ENCODE results near the gene SOWAHD. TPM values are rescaled to one million over a fixed set of nuclear protein-coding genes. Genes with fewer than 3 reads are reported as not detected.
"Not testable (repeated sequence)": the region's sequence is repeated elsewhere in the genome, so short reads cannot be mapped to it uniquely, and the experiment has no call there.

Gene SOWAHD
- total RNA-seq, 1 donor from 2014 or later, result not detected

DNA sequence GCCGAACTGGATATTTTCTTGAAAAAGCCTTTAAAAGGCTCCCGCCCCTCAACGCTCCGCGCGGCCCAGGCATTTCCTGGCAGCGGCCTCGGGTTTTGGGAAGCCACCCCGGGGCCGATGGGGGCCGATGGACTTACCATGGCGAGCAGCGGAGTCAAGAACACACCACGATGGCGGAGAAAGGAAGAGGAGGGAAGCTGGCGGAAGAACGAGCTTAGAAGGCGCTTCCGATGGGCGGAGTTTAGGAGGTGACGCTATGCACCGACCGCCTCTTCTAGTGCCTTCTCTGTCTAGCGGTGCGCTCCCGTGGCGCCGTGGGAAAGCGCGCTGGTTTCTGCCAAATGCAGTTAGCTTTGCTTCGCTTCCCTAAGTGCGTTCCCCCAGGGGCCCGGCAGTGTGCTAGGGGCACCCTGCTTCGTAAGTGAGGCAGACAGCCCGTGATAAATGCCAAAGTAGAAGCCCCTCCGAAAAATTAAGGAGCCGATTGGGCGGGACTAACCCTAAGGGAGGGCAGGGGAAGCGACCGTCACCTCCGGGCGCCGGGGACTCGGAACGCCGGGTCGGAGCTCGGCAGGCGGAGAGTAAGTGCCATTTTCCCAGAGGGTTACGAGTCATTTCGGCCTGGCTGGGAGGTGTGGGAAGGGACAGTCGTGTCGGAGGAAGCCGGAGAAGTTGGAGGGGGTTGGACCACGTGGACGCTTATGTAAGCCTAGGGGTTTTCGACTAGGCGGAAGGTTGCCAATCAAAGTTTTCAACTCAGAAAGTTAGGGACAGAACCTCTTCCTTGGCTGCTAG, 33.2 kb downstream of the SOWAHD start, which contains the start of gene RPL39:
Gene RPL39 (minus strand): TSS at position 194 of the 795 bp plus-strand sequence. CDS start 54 bp downstream, at position 140.
- intact Hi-C loops (cut with DNase I), result loop anchor here (1.0 to 5.0 kb wide), 6 partner anchors 61 to 323 kb away; partner anchors contain the start of genes NDUFA1, NKAP, NKRF and RNF113A
- Histone ChIP-seq H3K36me3 (peaks cover 2 to 22% of the 10 kb centered on the region in 2 donors), H3K4me3 (peak within 1 kb of the TSS; percentile 59 to 82), H3K4me1 (peaks cover 2 to 13% of the 10 kb centered on the region in 2 donors), H3K27ac (peak within 1 kb of the TSS; percentile 88 to 95), H3K27me3 (no peaks in the 10 kb centered on the region), H3K9me3 (no peaks in the 10 kb centered on the region)
- DNase-seq (ENCODE audit: low spot score in 2 of 2), result peak; percentile 45 to 88
- TF ChIP-seq CTCF (IDR thresholded peaks at IDR 0.05), result no peak

GRCh38 chrX:119801253-119802221, 43.1 kb downstream of the SOWAHD start:
- no peak overlapping the region for H3K27ac ChIP-seq
- H3K27me3 ChIP-seq, result no peaks in the 10 kb centered on the region
- no peaks in the 10 kb centered on the region for H3K9me3 ChIP-seq
- H3K4me1 ChIP-seq, result no peaks in the 10 kb centered on the region
- no peak for TF ChIP-seq CTCF (IDR thresholded peaks at IDR 0.05)
- no peak overlapping the region for H3K4me3 ChIP-seq
- DNase-seq (ENCODE audit: low spot score in 2 of 2), result no peak
- no peaks in the 10 kb centered on the region for H3K36me3 ChIP-seq
- intact Hi-C loops (cut with DNase I), result no loop called here

DNA sequence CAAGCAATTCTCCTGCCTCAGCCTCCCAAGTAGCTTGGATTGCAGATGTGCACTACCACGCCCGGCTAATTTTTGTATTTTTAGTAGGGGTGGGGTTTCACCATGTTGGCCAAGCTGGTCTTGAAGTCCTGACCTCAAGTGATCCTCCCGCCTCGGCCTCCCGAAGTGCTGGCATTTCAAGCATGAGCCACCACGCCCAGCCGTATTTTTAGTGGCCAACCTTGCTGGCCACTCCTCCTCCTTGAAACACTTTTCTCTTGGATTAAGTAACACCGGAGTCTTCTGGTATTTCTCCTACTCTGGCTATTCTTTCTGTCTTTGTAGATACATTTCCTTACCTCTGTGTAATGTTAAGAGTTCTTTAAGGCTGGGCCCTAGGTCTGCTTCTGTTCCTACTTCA, 44.2 kb downstream of the SOWAHD start:
- Histone ChIP-seq H3K36me3 (no peaks in the 10 kb centered on the region), H3K27me3 (no peaks in the 10 kb centered on the region), H3K27ac (no peak overlapping the region), H3K9me3 (no peaks in the 10 kb centered on the region), H3K4me1 (no peaks in the 10 kb centered on the region), H3K4me3 (no peak overlapping the region)
- TF ChIP-seq CTCF (IDR thresholded peaks at IDR 0.05), result no peak
- DNase-seq (ENCODE audit: low spot score in 2 of 2), result no peak
- intact Hi-C loops (cut with DNase I), result no loop called here

DNA sequence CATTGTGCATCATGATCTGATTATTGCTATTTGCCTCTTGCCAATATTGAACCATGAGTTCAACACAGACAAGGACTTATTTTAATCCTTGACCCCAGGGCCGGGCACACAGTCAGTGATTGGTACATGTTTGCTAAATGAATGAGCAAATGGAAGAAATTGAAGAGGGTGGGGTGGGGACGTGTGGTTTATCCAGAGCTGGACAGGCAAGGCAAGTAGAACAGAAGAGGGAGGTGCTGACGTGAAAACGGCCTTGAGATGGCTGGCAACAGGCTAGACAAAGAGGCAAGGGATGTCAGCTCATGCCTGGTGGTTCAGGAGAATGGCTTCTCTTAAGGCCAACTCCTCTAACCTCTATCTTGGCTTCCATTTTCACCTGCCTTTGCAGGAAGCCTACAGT, 50.1 kb downstream of the SOWAHD start:
- H3K27ac ChIP-seq; H3K36me3 ChIP-seq; H3K27me3 ChIP-seq; DNase-seq (ENCODE audit: low spot score in 2 of 2); H3K4me3 ChIP-seq; H3K4me1 ChIP-seq; intact Hi-C loops (cut with DNase I); H3K9me3 ChIP-seq: not testable (repeated sequence)

GRCh38 chrX:119809185-119809666, 50.8 kb downstream of the SOWAHD start:
- intact Hi-C loops (cut with DNase I), result no loop called here
- Histone ChIP-seq H3K27ac (no peak overlapping the region), H3K4me3 (no peak overlapping the region), H3K9me3 (no peaks in the 10 kb centered on the region), H3K4me1 (no peaks in the 10 kb centered on the region), H3K36me3 (no peaks in the 10 kb centered on the region), H3K27me3 (no peaks in the 10 kb centered on the region)
- TF ChIP-seq CTCF (IDR thresholded peaks at IDR 0.05), result no peak
- DNase-seq (ENCODE audit: low spot score in 2 of 2), result no peak

Other genes starting within 250 kb of the SOWAHD start
- gene STEEP1, start 193.2 kb upstream of the SOWAHD start, total RNA-seq, result 22.2 TPM
- 28.4 TPM for gene UBE2A, start 184.0 kb upstream of the SOWAHD start, total RNA-seq
- gene NKRF, start 152.2 kb upstream of the SOWAHD start, total RNA-seq, result 2.8 TPM
- 10.6 TPM for gene SEPTIN6, start 65.4 kb upstream of the SOWAHD start, total RNA-seq
- gene RPL39, start 33.0 kb downstream of the SOWAHD start, total RNA-seq, result 2,929 TPM
- not detected for gene UPF3B, start 94.4 kb downstream of the SOWAHD start, total RNA-seq
- gene RNF113A, start 113.1 kb downstream of the SOWAHD start, total RNA-seq, result 8.8 TPM
- 24.5 TPM for gene NDUFA1, start 113.2 kb downstream of the SOWAHD start, total RNA-seq
- gene AKAP14, start 137.3 kb downstream of the SOWAHD start, total RNA-seq, result not detected
- 1.2 TPM for gene NKAP, start 185.2 kb downstream of the SOWAHD start, total RNA-seq

All from ascending aorta (tissue), 2 donors.